ENCODE data around the gene CST4.
"Not testable (repeated sequence)": the region's sequence is repeated elsewhere in the genome, so short reads cannot be mapped to it uniquely, and the experiment has no call there.

The CST4 gene

DNA sequence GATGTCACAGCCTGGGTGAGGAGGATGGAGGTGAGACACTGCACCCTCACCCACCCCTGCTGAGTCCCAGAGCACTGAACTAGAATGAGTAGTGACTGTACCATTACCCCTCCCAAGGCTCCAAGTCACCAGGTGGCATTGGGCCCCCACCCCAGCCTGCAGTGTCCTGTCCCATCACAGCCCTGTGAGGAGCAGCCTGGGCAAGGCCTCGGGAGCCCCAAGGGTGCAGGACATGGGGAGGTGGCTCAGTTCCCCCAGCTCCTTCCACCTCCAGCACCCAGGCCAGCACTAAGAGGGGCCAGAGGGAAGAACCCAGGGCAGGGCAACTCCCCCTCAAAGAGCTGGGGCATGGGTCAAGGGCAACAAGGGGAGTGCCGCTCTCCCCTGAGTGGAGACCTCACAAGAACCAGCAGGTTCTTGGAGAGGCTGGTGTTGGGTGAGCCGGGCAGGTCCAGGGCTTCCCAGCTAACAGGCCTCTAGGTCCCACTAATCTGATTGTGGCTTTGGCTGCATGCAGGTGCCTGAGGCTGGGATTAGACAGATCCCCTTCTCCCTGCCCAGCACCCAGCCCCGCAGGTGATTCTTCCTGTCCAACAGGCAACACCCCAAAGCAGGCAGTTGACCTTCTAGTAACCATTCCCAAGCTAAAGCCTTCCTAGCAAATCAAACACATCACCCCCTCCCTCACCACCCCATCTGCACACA lies 2.6 kb downstream of the CST4 start:
- DNase-seq = no peak

DNA sequence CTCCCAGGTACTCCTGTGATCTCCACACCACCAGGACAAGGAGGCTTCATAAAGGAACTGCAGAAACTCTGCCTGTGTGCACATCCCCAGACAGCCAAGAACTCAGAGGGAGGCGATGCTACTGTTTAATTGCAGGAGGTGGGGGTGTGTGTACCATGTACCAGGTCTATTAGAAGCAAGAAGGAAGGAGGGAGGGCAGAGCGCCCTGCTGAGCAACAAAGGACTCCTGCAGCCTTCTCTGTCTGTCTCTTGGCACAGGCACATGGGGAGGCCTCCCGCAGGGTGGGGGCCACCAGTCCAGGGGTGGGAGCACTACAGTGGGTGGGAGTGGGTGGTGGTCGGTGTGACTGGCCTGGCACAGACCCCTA lies 3.3 kb downstream of the CST4 start:
- not testable (repeated sequence) for DNase-seq

DNA sequence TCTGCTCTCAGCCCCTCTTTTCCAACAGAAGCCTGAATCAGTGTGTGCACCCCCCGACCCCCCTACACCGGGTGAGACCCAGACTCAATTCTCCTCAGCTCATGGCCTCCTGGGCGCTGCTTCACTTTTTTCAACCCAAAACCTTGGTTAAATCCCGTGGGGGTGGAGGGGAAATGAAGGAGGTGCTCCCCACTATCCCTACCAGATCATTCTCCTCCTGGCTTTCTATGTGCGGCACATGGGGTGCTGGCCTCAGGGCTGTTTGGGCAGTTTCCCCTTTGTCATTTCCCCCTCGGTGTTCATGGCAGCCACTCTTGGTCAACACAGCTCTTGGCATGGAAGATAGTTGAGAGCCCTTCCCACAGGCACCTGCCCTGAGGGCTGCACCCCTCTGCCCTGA lies 4.6 kb downstream of the CST4 start:
- no peak for DNase-seq

DNA sequence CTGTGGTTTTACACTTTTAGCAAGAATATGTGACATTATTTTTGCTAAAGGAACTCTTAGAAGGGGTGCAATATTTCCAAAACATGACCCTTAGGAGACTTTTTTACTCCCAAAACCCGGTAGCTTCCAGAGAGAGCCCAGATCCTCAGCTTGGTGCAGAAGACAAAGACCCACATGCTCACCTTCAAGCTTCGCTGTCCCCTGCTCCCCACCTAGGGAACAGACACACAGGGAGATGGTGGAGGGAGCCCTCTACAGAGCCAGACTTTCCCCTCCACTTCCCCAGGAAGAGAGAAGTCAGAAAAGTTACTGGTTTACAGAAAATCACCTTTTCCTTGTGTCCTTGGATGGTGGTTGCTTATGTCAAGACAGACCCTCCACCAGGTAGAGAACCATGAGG lies 5.0 kb downstream of the CST4 start:
- DNase-seq = no peak

DNA sequence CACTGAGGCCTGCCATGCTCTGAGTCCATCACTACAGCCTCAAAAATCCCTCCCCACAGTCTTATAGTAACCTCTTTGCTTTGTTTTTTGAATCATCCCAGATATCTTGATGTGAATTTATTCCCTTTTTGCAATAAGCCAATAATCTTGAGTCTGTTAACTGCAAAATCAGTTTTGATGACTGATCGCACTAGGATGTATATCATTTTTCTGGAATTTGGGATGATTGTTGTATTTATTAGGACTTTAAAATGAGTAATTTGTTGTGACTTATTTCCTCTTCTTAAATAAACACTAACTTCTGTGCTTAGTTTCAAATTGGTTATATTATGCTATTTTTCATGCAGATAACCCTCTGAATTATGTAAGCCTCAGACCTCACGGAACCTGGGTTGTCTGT lies 5.6 kb downstream of the CST4 start:
- DNase-seq = no peak

DNA sequence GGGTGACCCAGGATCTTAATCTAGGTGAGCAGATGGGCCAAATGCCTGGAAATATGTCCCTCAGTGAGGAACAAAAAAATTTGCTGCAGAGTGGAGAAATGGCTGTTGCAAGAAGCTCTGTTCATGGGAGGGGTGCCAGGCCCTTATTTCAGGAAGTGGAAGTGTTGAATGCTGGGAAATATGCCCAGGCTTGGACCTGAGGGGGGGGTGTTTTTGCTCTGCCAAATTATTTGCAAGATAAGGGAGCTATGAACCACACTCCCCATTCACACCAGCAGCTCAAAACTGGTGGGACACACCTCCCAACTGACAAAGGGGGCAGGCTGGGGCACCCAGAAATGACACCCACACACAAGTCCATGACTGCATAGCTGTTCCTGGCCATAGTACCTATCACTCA lies 8.7 kb downstream of the CST4 start:
- no peak for DNase-seq

DNA sequence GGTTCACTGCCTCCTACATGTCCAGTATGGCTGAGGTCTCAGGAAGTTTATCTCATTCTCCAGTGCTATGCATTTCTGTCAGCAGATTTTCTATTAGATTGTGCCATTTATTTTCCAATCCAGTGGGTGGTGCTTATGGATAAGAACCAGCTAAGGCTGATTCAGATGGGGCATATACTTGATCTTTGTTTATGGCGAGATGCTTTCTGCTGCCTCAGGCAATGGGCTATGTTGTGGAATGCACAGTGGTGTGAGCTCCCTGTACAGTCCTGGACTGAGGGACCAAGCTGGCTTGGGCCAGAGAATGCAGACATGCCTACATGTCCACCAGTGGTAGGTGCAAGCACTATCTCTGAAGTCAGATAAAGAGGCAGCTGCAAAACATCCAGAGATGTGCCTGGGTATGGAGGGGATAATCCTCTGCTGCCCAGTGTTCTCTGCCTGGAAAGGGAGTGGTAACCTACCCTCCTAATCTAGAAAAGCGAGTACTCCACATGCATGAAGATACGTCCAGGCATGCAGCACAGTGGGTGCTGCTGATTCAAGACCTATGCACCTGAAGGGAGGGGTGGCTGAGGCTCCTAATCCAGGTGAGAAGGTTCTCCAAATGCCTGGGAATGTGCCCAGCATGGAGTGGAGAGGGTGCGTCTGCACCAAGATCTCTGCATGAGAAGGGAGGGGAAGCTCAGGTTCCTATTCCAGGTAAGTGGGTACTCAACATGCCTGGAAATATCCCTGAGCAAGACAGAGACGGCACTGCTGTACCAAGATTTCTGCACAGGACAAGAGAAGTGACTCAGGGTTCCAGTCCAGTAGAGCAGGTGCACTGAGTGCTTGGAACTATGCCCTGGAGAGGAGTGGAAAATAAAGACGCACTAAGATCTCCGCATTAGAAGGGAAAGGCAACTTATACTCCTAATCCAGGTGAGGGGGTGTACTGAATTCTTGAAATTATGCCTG lies 9.4 kb downstream of the CST4 start:
- no peak for DNase-seq

DNA sequence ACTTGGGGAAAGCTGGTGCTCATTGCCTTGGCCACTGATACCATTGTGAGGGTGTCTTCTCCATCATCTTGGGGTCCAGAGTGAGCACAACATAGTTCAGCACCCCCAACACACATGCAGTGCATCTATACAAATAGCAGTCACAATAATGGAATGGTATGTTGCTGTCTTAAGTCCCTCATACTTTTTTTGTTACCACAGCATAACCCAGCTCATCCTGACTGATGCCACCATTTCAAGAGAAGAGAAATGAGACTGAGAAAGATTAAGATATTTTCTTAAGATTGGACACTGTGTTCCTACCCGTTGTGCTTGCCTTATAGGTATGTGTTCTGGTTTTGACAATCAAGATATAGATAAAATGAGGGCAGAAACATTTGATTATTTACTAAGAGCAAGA lies 15.6 kb downstream of the CST4 start:
- DNase-seq = no peak

DNA sequence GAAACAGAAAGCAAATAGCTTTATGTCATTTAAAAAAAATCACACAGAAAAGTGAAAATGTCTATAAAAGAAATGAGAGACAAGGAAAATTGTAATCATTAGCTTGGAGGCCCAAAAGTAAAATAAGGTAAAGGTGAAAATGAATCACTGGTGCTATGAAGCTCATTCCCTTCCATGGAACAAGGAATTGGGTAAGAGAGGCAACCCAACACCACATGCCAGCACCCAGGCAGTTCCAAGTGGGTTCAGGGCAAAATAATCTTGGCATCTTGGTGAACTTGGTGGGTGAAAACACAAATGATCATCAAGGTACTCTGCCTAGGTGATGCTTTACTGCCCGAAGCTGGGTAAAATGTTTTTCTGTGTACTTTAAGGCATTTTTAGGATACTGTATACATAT lies 16.7 kb downstream of the CST4 start:
- no peak for DNase-seq

DNA sequence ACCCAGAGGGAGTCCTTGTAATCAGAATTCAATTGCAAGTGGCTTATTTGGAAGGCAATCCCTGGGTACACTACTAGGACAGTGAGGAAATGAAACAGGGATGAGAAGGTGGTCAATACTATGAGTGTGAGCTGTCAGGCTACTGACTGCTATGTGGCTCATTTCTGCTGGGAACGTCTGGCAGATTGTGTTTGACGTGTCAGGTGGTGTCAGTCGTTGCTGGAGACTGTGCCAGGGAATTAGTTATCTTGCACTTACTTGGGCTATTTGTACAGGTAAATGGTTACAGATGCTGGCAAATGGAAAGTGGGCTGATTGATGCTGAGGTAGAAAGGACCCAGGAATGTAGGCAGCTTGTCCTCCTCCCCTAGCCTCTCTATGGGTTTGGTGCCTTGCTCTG lies 17.4 kb downstream of the CST4 start:
- DNase-seq = no peak

DNA sequence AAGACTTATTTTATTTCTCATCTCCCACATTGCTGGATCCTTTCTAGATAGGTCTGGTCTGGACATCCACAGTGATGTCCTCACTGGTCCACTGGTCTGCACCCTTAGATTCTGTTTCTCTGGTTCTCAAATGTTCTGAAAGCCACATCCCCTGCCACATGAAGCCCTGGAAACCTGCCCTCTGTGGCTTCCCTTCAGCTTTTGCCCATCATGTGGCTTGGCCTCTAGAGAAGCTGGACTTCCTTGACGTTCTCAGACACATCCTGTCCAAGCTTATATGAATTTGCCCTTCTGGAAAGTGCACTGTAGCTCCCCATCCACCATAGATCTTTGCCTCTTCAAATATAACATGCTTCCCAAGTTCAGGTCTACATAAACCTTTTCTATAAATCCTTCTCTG lies 18.5 kb downstream of the CST4 start:
- no peak for DNase-seq

DNA sequence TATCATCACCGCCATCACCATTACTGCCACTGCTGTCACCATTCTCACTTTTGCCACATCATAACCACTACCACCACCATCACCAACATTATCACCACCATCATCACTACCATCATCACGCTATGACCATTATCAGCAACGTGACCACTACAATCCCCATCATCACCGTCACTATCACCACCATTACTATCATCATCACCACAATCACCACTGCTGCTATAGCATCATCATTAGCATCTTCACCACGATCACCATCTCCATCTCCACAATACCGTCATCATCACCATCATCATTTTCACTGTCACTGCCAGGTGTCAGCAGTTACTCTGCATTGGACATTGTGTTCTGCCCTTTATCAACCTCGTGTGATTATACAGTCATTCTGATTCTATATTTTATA lies 19.0 kb downstream of the CST4 start:
- no peak for DNase-seq

DNA sequence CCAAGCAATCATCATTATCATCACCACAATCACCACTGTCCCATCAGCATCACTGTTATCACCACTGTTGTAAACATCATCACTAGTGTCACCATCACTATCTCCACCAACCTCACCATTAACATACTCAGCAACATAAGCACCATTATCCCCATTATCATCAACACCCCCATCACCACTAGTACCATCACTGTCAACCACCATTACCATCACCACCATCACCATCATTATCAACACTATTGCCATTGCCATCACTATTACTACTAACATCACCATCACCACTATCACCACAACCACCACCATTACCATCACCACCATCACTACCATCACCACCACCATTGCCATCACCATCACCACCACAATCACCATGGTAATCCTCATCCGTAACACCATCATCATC lies 19.5 kb downstream of the CST4 start:
- DNase-seq = no peak

DNA sequence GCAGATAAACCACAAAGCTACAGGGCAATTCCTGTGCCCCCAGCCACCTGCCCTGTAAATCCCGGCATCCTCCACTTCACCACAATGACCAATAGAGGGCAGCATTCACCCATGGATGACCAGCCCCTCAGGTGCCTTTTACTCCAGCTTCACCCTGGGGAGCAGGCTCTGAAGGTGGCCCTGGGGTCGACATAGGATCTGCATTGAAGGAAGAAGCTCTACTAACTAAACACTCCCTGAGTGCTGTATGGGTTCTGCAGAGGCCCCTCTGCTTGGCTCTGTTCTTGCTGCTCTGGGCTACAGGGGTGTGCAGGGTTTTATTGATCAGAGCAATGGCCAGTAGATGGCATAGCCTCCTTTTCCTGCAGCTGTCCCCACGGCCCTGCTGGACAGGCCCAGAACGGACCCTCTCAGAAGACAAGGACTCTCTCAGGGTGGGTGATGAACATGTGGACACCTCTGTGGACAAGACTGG lies 20.3 kb downstream of the CST4 start:
- DNase-seq = no peak

DNA sequence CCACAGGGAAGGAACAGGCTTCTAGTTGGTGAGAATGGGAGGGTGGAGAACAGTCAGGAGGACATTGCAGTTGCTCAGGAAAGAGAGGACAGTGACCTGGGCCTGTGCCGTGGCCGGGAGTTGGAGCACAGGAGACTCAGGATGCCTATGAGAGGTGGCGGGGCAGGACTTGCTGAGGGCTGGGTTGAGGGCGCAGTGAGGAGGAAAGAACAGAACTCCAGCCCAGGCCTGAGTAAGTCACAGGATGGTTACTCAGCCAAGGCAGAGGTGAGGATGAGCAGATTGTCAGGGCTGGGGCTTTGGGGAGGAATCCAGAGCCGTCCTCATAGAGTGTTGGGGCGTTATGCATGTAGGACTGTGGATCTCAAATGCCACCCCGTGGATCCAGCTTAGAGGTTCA lies 21.2 kb downstream of the CST4 start:
- no peak for DNase-seq

DNA sequence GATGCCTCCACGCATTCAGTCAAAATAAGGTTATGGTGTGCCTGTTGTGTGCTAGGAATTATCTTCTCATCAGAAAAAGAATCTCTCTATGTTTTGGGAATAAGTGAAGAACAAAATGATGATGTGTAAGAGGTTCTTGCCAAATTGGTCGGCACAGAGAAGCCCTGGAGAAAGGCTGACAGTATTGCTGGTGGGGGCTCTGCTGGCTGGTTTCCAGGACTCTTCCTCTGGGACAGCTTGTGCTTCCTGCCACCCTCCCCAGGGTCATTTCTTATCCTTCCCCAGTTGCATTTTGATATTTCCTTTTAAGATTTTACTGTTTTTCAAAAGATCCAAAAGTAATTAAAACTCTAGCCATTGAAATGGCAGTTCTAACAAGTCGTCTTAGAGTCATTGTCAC lies 22.1 kb downstream of the CST4 start:
- no peak for DNase-seq

DNA sequence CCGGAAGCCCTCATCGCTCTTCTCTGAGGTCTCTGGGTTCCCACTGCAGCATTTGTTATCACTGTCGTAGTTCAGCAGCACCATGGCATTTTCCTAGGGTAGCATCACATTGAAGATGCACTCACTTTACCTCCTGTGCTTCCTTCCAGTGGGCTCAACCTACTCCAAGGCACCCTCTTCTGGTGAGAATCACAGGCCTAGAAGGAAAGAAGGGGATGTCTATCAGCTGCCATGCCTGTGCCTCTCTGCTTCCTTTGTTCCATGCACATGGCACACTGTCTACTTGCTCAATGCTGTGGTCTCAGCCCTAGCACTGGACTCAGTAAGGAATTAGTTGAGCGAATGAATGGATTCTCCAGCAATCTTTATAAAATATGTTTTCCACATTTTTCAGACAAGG lies 22.6 kb downstream of the CST4 start:
- no peak for DNase-seq

DNA sequence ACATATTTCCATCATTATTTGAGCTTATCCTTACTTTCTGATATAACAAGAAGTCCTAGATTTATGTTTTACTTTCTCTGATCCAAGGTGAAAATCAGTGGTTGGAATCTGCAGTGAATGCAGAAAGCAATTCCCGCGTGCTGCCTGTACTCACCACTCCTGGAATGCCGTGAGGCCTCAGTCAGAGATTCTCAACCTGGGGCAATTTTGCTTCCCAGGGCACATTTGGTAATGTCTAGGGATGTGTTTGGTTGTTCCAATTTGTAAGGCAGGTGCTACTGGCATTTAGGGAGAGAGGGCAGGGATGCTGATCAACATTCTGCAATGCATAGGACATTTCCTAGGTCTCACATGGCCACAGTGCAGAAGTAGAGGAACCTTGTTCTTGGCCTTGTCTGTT lies 23.9 kb downstream of the CST4 start:
- DNase-seq = no peak

DNA sequence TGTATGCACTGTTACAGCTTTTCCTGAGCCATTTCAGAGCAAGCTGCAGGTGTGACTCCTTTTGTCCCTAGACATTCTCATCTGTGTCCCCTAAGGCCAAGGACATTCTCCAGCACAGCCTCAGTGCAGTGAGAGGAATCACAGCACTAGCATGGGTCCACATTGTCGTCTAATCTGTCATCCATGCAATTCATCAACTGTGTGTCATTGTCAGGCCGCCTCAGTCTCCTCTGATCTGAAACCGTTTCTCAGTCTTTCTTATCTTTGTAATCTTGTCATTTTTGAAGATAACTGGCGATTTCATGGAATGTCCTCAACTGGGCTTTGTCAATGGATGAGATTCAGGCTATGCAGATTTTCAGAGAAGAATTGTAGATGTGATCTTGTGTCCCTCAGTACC lies 24.8 kb downstream of the CST4 start:
- DNase-seq = not testable (repeated sequence)

DNA sequence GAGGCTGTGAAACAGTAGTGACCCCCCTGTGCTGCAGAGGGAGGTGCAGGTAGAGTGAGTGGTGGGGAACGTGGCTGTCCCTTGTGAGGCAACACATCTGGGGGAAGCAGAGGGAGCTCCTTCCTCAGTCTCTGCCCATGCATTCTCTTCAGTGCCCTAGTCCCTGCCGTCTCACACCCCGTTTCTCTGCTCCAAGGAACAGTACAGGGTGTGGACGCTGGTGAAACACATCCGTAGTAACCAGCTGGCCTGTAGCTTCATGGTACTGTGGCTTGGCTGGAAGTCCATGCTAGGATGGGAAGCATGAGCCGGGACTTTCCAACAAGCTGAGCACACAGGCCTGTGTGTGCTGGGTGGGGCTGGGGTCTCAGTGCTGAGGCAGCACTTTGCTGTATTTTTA lies 25.7 kb downstream of the CST4 start:
- DNase-seq = no peak

DNA sequence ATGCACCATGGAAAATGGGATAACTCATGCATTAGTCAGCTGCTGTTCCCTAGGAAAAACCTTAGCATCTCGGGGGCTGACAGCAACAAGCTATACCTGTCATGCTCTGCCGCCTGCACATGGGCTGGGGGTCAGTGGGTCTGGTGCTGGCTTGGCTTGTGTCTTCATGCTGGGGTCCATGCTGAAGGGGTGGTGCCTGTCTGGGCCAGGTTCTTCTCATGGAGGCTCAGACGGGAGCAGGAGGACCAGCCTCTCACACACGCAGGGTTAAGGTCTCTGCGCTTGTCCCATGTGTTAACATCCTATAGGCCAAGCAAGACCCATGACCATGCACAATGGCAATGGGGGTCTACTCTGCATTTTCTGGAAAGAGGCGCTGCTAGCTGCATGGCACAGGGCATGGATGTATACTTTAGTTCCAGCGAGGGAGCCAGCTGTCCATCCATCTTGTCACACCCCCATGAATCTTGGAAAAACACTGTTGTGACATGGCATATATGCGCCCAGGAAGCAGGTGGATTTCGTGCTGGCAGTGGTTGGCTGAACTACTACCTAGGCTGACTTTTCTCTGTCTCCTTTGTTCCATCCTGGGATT lies 26.5 kb downstream of the CST4 start:
- DNase-seq = no peak

DNA sequence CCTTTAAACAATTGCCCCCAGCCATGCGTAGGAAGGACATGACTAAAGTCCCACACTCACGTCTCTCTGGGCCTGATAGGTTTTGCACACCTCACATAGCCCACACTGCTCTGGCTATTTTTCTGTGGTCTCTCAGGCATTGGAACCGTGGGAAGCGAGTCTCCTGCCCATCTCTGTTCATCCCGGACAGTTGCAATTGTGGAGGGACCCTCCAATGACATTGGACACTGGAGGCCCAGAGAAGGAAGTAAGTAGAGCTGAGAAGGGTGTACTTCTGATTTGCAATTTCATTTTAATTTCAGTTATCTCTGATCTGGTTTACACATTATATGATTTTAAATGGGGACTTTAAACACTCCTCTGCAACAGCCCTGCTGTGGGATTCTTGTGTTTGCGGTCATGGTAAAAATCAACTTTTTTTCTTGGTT lies 27.8 kb downstream of the CST4 start:
- DNase-seq = no peak

DNA sequence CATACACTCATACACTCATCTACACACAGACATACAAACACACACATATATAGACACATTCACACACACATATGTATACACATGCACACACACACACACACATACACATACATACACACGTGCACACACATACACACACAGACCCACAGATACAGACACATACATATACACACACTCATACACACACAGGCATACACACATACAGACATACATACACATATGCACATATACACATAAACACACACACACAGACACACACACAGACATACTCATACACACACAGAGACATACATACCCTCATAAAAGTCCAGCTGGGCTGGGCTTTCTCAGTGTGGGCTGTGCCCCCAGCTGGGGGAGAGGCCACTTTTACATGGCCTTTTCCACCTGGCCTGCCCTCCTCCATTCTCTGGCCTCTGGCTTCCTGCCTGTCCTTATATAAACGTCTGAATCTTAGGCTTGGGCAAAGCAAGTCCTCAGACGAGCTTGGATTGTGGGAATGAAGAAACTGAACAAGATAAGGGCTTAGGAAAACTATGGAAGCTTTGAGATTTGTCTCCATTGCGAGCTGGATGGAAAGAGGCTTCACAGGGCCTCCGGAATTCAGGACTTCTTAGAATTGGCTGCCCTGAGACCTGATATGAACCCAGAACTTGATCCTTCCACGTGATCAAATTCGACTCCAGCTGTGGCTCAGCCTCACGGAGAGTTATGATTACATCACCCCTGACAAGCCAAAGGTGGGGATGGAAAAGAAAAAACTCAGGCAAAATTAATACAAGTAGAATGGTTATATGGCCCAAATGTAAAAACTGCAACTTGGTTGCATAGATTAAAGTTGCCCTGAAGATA lies 28.6 kb downstream of the CST4 start:
- no peak for DNase-seq
